Measurements from ENCODE around the gene EEF1AKMT1.

EEF1AKMT1 gene

DNA sequence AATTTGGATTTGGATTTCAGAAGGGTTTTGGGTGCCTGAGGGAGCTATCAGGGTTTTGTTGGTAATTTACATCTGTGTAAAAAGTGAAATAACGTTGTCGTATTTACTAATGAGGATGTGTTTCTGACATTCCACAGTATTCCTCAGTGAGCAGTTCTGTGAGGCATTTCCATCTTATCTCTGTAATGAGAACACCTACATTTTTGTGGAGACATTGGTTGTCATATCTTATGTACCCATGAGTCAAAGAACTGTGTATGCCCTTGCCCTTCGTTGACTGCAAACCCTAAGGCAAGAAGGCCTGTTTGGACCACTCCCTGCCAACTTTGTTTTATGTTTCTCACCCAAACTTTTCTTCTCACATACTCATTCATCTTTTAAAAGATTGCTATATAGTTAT, 84.5 kb downstream of the EEF1AKMT1 start:
- TF ChIP-seq, protein P1, sequence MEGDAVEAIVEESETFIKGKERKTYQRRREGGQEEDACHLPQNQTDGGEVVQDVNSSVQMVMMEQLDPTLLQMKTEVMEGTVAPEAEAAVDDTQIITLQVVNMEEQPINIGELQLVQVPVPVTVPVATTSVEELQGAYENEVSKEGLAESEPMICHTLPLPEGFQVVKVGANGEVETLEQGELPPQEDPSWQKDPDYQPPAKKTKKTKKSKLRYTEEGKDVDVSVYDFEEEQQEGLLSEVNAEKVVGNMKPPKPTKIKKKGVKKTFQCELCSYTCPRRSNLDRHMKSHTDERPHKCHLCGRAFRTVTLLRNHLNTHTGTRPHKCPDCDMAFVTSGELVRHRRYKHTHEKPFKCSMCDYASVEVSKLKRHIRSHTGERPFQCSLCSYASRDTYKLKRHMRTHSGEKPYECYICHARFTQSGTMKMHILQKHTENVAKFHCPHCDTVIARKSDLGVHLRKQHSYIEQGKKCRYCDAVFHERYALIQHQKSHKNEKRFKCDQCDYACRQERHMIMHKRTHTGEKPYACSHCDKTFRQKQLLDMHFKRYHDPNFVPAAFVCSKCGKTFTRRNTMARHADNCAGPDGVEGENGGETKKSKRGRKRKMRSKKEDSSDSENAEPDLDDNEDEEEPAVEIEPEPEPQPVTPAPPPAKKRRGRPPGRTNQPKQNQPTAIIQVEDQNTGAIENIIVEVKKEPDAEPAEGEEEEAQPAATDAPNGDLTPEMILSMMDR (IDR thresholded peaks at IDR 0.05; ENCODE audit: low read depth, low read length) = no peak
- DNase-seq = no peak
- Histone ChIP-seq H3K36me3 (no peaks in the 10 kb centered on the region), H3K9me3 (no peaks in the 10 kb centered on the region; the same call in 1 of the 2 replicates), H3K27me3 (no peaks in the 10 kb centered on the region), H3K4me1 (no peaks in the 10 kb centered on the region), H3K4me3 (ENCODE audit: low read depth, low read length) (no peak overlapping the region)

DNA sequence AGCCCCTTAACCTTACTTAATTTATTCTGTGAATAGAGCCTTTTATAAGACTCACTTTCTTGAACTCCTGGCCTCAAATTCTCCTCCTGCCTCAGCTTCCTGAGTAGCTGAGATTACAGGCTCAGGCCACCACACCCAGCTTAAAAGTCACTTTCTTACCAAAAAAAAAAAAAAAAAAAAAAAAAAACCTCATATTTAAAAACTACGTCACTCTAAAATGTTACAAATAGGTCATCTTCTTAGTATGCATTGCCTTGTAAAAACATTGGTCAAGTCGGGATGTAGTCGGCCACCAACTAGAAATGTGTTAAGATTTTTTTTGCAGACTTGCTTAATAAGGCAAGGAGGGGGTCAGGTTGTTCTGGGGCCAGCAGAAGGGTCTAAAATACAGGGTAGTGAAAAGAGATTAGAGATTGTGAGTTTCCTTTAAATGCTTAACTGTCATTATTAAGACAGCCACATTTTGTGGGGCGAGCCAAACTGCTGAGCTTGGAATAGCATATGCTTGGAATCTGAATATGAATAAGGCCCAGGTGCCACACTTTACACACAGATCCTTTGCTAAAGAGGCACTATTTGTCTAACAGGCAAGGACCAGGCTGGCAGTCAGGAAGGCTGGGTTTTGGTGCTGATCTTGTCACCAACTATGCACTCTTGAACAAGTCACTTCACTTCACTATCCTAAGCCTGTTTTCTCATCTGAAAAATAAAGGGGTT, 86.7 kb downstream of the EEF1AKMT1 start:
- H3K36me3 ChIP-seq = no peaks in the 10 kb centered on the region
- TF ChIP-seq, protein P1 (IDR thresholded peaks at IDR 0.05; ENCODE audit: low read depth, low read length) = no peak
- H3K4me1 ChIP-seq = no peaks in the 10 kb centered on the region
- no peaks in the 10 kb centered on the region for H3K9me3 ChIP-seq
- no peak for DNase-seq
- H3K4me3 ChIP-seq (ENCODE audit: low read depth, low read length) = no peak overlapping the region
- no peaks in the 10 kb centered on the region for H3K27me3 ChIP-seq

DNA sequence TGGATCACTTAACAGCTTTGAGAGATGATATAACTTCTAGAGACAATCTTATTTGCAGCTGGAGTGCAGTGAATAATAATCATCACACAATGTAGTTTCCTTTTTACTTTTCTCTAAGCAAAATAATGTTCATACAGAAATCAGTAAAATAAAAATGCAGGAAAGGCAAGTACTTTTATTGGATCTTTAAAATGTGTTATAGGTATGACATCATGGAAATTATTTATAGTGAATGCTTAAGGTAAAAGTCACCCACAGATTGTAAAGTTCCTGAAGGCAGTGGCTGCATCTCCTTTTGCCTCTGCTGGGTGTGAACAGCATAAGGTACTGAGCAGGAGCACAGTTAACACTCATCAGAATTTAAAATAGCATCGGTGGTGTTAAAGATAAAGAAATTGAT, 87.6 kb downstream of the EEF1AKMT1 start:
- no peak for DNase-seq
- TF ChIP-seq, protein P1 (IDR thresholded peaks at IDR 0.05; ENCODE audit: low read depth, low read length) = no peak
- H3K9me3 ChIP-seq = no peaks in the 10 kb centered on the region
- no peaks in the 10 kb centered on the region for H3K4me1 ChIP-seq
- no peak overlapping the region for H3K4me3 ChIP-seq (ENCODE audit: low read depth, low read length)
- H3K27me3 ChIP-seq = no peaks in the 10 kb centered on the region
- no peaks in the 10 kb centered on the region for H3K36me3 ChIP-seq

DNA sequence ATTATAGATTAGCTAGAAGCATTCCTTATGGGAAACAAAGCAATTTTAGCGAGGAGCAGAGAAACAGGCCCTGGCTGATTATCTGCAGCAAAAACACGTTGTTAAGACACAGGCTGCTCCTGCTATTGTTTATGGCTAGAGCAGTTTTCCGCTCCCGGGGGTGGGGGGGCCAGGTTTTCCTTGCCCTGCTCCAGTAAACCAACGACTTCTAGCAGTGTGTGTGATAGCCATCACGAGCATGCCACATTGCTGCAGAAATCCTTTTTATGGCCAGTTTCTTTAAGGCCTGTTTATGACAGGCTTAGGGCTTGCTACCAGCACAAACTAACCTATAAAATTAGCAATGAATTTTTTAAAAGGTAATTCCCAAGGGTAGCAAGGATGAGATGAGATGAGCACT, 88.7 kb downstream of the EEF1AKMT1 start:
- Histone ChIP-seq H3K27me3 (no peaks in the 10 kb centered on the region), H3K4me3 (ENCODE audit: low read depth, low read length) (no peak overlapping the region), H3K36me3 (no peaks in the 10 kb centered on the region), H3K4me1 (no peaks in the 10 kb centered on the region), H3K9me3 (no peaks in the 10 kb centered on the region)
- TF ChIP-seq, protein P1 (IDR thresholded peaks at IDR 0.05; ENCODE audit: low read depth, low read length) = no peak
- no peak for DNase-seq

DNA sequence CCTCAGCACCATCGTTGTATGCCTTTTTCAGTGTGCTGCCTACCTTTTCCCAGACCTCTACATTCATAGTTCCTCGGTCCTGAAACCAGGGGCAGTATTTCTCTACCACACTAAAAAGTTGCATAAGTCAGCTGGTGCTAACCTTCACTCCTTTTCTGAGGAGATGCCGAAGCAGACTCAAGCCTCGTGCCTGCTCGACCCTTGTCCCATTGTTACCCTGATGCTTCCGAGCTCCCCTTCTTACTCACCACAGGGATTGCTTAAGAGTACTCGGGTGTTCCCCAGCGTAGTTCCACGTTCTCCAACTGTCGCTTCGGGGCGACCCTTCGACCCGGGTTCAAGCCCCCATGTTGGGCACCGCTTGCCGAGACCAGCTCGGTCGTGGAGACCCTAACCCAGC, 89.2 kb downstream of the EEF1AKMT1 start:
- no peaks in the 10 kb centered on the region for H3K27me3 ChIP-seq
- no peaks in the 10 kb centered on the region for H3K9me3 ChIP-seq
- H3K4me3 ChIP-seq (ENCODE audit: low read depth, low read length) = no peak overlapping the region
- no peak for DNase-seq
- TF ChIP-seq, protein P1 (IDR thresholded peaks at IDR 0.05; ENCODE audit: low read depth, low read length) = no peak
- no peaks in the 10 kb centered on the region for H3K4me1 ChIP-seq
- no peaks in the 10 kb centered on the region for H3K36me3 ChIP-seq

DNA sequence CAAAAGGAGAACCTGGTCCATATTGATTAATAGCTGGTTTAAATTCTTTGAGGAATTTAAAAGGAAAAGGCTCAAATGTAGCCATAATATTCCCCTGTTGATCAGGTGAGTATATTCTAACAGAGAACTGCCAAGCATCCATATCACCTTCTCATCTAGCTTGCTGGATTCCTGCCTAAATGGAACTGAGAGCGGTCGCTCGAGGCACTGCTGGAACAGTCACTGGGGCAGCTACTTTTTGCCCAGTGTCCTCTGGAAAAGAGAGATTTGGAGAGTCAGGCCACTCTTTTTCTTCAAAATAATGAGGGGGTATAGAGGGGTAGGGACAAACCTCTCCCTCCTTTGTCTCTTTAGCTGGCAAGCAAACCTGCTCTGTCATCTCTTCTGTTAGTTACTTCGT, 89.7 kb downstream of the EEF1AKMT1 start:
- TF ChIP-seq, protein P1 (IDR thresholded peaks at IDR 0.05; ENCODE audit: low read depth, low read length) = no peak
- no peaks in the 10 kb centered on the region for H3K4me1 ChIP-seq
- H3K4me3 ChIP-seq (ENCODE audit: low read depth, low read length) = no peak overlapping the region
- no peak for DNase-seq
- H3K9me3 ChIP-seq = no peaks in the 10 kb centered on the region
- no peaks in the 10 kb centered on the region for H3K36me3 ChIP-seq
- H3K27me3 ChIP-seq = no peaks in the 10 kb centered on the region

Data from BE2C (cell line).